Ovary (tissue), 9 donors: ENCODE data around the gene PRKD2. TPM values are rescaled to one million over a fixed set of nuclear protein-coding genes. Genes with fewer than 3 reads are reported as not detected.

Experiments
- DNase-seq, 5 donors: peaks; one replicate each; pipeline ENCODE4 v3.0.0-alpha.2; 2019 to 2020
- H3K27ac ChIP-seq, 2 donors: fragments of 200-600 bp; one replicate each; pipeline versions ENCODE4 v1.5.1 to v1.8.0; 2019 to 2022
- H3K27me3 ChIP-seq: fragments of 200-600 bp; one replicate; pipeline ENCODE4 v1.8.0; 2022
- H3K36me3 ChIP-seq: fragments of 200-600 bp; sonication (generic); one replicate; pipeline ENCODE4 v1.5.1; 2019
- H3K4me1 ChIP-seq: one replicate; pipeline ENCODE4 v1.8.1; 2013; ENCODE audit warnings: mild to moderate bottlenecking, moderate library complexity; ENCODE audit not compliant: insufficient read depth
- H3K4me3 ChIP-seq: fragments of 200-600 bp; sonication (generic); one replicate; pipeline ENCODE4 v1.5.1; 2017
- H3K9me3 ChIP-seq, 2 donors: fragments of 200-600 bp in 1 of 2; sonication (generic) in 1 of 2; one replicate each; pipeline versions ENCODE4 v1.5.1 to v1.8.1; 2013 to 2019; ENCODE audit warnings: mild to moderate bottlenecking in 1 of 2, moderate library complexity in 1 of 2
- EP300 ChIP-seq: sonication (generic); formaldehyde crosslinking; IDR thresholded peaks from one replicate; pipeline ENCODE4 v1.6.1; 2017; ENCODE audit warnings: antibody characterized with exemption
- POLR2A ChIP-seq: fragments of 450-650 bp; IDR thresholded peaks from one replicate; pipeline ENCODE4 v1.6.1; 2017; ENCODE audit warnings: antibody characterized with exemption, mild to moderate bottlenecking, moderate library complexity
- WGBS, 3 donors: extraction: QIAGEN DNeasy Blood & Tissue Kit in 1 of 3; methylation state at CpG; one replicate each; pipeline versions ENCODE4 v1.1.5 to v1.1.7; 2013 to 2017; 5-methylcytosine and 5-hydroxymethylcytosine counted together
- intact Hi-C, 4 donors: fragments of 100-400 bp; cut with DNase I; formaldehyde crosslinking; loops; one replicate each; pipeline versions ENCODE4 v1.11.0 to v1.15.1; 2022 to 2023
- polyA plus RNA-seq, 2 donors: library from polyadenylated mRNA; stranded (reverse); fragments of 200-250 nt in 1 of 2; fragments of 350-450 nt in 1 of 2; fragmentation: Illumina TruSeq in 1 of 2; extraction: RNeasy Lipid Tissue Mini Kit (QIAGEN cat#74804) in 1 of 2; gene quantifications; one replicate each; pipeline ENCODE4 v1.2.3, GENCODE V29; 2013 to 2014
- total RNA-seq, 7 donors: library from RNA; depleted of rRNA in 2 of 7; stranded (reverse); fragments of >200 nt in 2 of 7; fragmentation: NEBNext Ultra II Directional in 3 of 7; extraction: Animal tissue kit (Norgen Biotek cat#: 25700) in 3 of 7; gene quantifications; one replicate each; pipeline versions ENCODE4 v1.1.0 to v1.2.4, GENCODE V29; 2016 to 2023
- TF ChIP-seq, protein P1 (sequence below), 3 donors: fragments of 450-650 bp in 2 of 3; fragments of 200-600 bp in 1 of 3; IDR thresholded peaks; one replicate each; pipeline versions ENCODE4 v1.5.1 to v1.8.0; 2016 to 2022; ENCODE audit warnings: antibody characterized with exemption in 3 of 3, mild to moderate bottlenecking in 1 of 3
- donor health status: DM: no; HTN: no; CAD: no; lungs with moderate emphysema.
- donor health status: DM: no; HTN: no; CAD: no.
- donor health status: Bipolar disorder and iron deficiency.
- donor health status: DM: yes; HTN: yes; CAD: no.
- donor health status: DM: no; HTN: no; CAD: no.
- donor health status: DM: yes; HTN: yes; CAD: no.

The PRKD2 gene
- total and polyA plus RNA-seq, 9 donors, result 17.7 to 55.4 (median 40.0) TPM

GRCh38 chr19:46717716-46718143 is 816 bp upstream of the PRKD2 start:
- Histone ChIP-seq H3K9me3 (no peaks in the 10 kb centered on the region), H3K36me3 (no peaks in the 10 kb centered on the region), H3K27me3 (no peaks in the 10 kb centered on the region), H3K4me1 (peaks cover 5% of the 10 kb centered on the region), H3K4me3 (peak overlapping the region; percentile 53), H3K27ac (peak overlapping the region; percentile 95)
- TF ChIP-seq, protein P1, sequence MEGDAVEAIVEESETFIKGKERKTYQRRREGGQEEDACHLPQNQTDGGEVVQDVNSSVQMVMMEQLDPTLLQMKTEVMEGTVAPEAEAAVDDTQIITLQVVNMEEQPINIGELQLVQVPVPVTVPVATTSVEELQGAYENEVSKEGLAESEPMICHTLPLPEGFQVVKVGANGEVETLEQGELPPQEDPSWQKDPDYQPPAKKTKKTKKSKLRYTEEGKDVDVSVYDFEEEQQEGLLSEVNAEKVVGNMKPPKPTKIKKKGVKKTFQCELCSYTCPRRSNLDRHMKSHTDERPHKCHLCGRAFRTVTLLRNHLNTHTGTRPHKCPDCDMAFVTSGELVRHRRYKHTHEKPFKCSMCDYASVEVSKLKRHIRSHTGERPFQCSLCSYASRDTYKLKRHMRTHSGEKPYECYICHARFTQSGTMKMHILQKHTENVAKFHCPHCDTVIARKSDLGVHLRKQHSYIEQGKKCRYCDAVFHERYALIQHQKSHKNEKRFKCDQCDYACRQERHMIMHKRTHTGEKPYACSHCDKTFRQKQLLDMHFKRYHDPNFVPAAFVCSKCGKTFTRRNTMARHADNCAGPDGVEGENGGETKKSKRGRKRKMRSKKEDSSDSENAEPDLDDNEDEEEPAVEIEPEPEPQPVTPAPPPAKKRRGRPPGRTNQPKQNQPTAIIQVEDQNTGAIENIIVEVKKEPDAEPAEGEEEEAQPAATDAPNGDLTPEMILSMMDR (IDR thresholded peaks at IDR 0.05), result no peak
- no peak for TF ChIP-seq EP300
- TF ChIP-seq POLR2A, result no peak
- 22 to 30% (median 26%) methylated on average over 9 of the region's 9 CpGs for WGBS, 3 donors
- intact Hi-C loops, result no loop called here
- no peak for DNase-seq

DNA sequence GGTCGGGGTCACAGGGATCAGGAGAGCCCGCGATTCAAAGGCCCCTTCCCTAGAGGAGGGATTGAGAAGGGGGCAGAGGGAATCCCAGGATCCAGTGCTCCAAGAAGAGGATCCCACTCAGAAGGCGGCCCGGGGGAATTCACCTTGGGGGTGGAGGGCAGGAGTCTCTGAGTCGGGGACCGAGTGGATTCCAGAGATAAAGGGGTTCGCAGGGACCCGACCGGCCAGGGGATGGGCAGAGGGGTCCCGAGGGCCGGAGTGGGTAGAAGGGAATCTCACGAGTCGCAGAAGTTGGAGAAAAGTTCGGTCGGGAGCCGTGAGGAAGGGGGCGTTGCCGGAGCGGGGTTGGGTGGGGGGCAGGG is 261 bp downstream of the PRKD2 start:
- Histone ChIP-seq H3K4me3 (peak overlapping the region; percentile 53), H3K27ac (peak overlapping the region; percentile 95), H3K4me1 (peaks cover 5% of the 10 kb centered on the region), H3K9me3 (no peaks in the 10 kb centered on the region), H3K36me3 (no peaks in the 10 kb centered on the region), H3K27me3 (no peaks in the 10 kb centered on the region)
- TF ChIP-seq, protein P1 (IDR thresholded peaks at IDR 0.05), result no peak
- no peak for TF ChIP-seq POLR2A
- TF ChIP-seq EP300, result no peak
- 0 to 1% (median 1%) methylated on average over 20 of the region's 20 CpGs for WGBS, 3 donors
- intact Hi-C loops, result no loop called here
- no peak for DNase-seq

DNA sequence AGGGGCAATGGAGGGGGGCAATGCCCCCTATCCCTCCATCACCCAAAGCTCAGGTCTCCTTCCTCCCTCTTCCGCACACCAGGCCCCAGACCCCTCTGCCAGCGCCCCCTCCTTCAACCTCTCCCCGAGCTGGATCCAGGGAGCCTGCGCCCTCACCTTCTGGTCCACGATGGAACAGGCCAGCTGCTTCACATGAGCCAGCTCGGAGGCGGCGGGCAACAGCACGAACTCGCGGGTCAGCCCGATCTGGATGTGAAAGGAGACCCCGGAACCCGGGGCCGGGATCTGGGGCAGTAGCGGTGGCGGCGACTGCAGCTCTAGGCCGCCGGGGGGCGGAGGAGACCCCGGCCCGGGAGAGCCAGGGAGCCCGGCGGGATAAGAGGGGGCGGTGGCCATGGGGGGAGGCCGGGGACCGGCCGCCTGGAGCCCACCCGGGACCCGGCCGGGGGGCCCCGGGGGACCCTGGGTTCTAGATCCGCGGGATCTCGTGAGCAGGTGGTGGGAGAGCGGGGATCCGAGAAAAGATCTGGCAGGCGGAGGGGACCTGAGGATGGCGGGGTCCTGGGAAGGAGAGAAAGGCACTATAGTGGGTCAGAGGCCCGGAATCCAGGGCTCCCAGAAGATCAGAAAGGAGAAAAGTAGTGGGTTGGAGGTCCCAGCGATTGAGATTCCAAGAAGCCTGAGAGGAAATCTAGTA is 791 bp downstream of the PRKD2 start:
- Histone ChIP-seq H3K4me3 (peak overlapping the region; percentile 53), H3K27me3 (no peaks in the 10 kb centered on the region), H3K36me3 (no peaks in the 10 kb centered on the region), H3K9me3 (no peaks in the 10 kb centered on the region), H3K27ac (peak overlapping the region; percentile 95), H3K4me1 (peaks cover 5% of the 10 kb centered on the region)
- intact Hi-C loops, result no loop called here
- peak in 1 of 5 donors; percentile 63 for DNase-seq
- WGBS, 3 donors, result 1 to 2% (median 1%) methylated on average over 29 to 42 of the region's 42 CpGs
- TF ChIP-seq, protein P1 (IDR thresholded peaks at IDR 0.05), result no peak
- TF ChIP-seq POLR2A (no peak), EP300 (no peak)

GRCh38 chr19:46715620-46715974 is 1.3 kb downstream of the PRKD2 start:
- 23 to 30% (median 23%) methylated on average over 8 of the region's 8 CpGs for WGBS, 3 donors
- Histone ChIP-seq H3K27me3 (no peaks in the 10 kb centered on the region), H3K27ac (peak overlapping the region; percentile 33 to 95), H3K4me3 (peak overlapping the region; percentile 53), H3K4me1 (peaks cover 5% of the 10 kb centered on the region), H3K36me3 (no peaks in the 10 kb centered on the region), H3K9me3 (no peaks in the 10 kb centered on the region)
- TF ChIP-seq, protein P1 (IDR thresholded peaks at IDR 0.05), result no peak
- TF ChIP-seq POLR2A (no peak), EP300 (no peak)
- intact Hi-C loops, result no loop called here
- peak in 1 of 5 donors; percentile 35 for DNase-seq
